Esophagus squamous epithelium (tissue), 4 donors: ENCODE data around the gene OPN3.

Experiments
- CTCF ChIP-seq, 6 experiments: fragments of 450-650 bp in 4 of 6; fragments of 200-600 bp in 2 of 6; sonication (generic) in 2 of 6; IDR thresholded peaks; one replicate each; pipeline ENCODE4 v1.5.1; 2016 to 2019; ENCODE audit warnings: antibody characterized with exemption in 6 of 6, mild to moderate bottlenecking in 4 of 6, moderate library complexity in 4 of 6
- POLR2A ChIP-seq, 4 donors: fragments of 450-650 bp; IDR thresholded peaks; one replicate each; pipeline ENCODE4 v1.6.1; 2017; ENCODE audit warnings: antibody characterized with exemption in 4 of 4, mild to moderate bottlenecking in 4 of 4, moderate library complexity in 3 of 4

- TF ChIP-seq CTCF (IDR thresholded peaks at IDR 0.05) (no peak), POLR2A (IDR thresholded peaks at IDR 0.05) (no peak)
Measured at GRCh38 chr1:241553886-241554592, 86.1 kb downstream of the OPN3 start.
